ENCODE measurements around the gene VASH2.

VASH2 gene

DNA sequence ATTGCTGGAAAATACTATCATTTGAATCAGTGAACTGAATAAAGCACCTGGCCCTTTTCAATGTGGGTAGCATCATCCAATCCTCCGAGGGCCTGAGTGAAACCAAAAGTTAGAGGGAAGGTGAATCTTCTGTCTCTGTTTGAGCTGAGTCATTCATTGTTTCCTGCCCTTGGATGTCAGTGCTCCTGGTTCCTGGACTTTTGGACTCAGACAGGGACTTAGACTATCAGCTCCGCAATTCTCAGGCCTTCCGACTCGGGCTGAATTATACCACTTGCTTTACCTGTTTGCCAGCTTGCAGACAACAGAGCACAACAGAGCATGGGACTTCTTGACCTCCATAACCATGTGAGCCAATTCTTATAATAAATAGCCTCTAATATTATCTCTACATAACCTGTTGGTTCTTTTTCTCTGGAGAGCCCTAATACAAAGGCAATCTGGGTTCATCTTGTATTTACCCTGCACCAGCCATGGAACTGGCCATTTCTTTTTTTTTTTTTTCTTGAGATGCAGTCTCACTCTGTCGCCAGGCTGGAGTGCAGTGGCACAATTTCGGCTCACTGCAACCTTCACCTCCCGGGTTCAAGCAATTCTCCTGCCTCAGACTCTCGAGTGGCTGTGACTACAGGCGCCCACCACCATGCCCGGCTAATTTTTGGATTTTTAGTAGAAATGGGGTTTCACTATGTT, 19.2 kb upstream of the VASH2 start:
- no peak for DNase-seq (ENCODE audit: low spot score)

DNA sequence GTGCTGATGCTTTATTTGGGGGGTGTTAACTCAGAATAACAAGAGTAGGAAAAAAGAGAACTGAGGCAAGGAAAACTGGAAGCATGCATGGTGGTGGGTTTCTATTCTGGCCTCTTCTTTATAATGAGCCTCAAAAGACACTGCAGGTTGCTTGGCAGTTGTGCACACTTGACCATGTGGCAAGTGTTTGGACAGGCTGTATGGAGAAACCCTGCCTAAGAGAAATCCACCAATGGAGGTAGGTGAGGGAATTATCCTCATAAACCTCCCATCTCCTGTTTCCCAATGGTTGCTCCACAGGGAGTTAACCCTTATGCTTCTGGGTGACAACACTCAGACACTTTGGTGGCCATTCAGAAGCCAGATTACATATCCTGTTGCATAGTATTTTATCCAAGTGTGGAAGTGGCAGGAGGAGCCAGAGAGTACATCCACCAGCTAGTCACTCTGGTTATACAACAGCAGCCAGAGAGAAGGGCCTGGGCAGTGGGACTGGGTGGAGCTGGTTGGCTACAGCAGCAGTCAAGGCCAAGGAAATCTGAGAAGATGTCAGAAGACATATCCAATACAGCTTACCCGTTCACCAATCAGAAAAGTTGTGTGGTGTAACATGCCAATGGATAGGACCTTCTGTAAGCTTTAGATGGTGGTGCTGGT, 16.4 kb upstream of the VASH2 start:
- no peak for DNase-seq (ENCODE audit: low spot score)

DNA sequence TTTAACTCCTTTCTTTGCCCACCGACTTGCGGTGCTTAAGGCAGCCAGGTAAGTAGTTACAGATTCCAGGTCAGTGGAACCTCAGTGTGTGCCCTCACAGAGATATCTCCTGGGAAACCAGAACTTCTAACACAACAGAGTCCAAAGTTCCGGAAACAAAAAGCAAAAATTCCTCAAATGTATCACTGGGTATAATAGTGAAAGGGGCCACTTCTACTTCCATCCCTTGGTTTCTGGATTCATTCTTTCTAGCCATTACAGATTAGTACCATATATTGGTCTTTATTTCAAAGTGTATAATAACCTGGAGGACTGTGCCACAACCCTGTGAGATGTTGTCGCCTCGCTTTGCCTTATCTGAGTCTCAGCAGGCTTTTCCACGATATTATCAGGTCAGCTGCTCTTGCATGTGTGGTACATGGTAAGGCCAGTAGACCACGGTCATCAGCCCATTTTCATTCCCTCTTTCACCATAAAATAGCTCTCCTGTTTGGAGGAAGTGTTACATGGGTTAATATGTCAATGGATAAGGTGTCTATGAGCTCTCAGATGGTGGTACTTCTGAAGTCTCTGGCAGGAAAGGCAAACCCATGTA, 14.9 kb upstream of the VASH2 start:
- DNase-seq (ENCODE audit: low spot score): no peak

DNA sequence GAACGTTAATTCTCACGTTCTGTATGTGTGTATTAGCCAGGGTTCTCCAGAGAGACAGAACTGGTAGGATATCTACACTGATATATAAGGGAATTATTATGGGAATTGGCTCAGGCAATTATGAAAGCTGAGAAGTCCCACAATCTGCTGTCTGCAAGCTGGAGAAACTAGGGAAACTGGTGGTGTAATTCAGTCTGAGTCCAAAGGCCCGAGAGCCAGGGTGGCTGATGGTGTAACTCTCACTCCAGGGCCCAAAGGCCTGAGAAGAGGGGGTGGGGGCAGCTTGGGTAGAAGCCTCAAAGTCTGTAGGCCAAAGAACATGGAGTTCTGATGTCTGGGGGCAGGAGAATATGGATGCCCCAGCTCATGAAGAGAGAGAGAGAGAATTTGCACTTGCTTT, 13.3 kb upstream of the VASH2 start:
- no peak for DNase-seq (ENCODE audit: low spot score)

- no peak for DNase-seq (ENCODE audit: low spot score)
Measured at GRCh38 chr1:212938846-212939245, 11.5 kb upstream of the VASH2 start.

GRCh38 chr1:212941452-212941851, 8.9 kb upstream of the VASH2 start:
- no peak for DNase-seq (ENCODE audit: low spot score)

GRCh38 chr1:212942679-212943392, 7.5 kb upstream of the VASH2 start:
- DNase-seq (ENCODE audit: low spot score): no peak

- no peak for DNase-seq (ENCODE audit: low spot score)
Measured at GRCh38 chr1:212943393-212943710, 7.0 kb upstream of the VASH2 start.

DNA sequence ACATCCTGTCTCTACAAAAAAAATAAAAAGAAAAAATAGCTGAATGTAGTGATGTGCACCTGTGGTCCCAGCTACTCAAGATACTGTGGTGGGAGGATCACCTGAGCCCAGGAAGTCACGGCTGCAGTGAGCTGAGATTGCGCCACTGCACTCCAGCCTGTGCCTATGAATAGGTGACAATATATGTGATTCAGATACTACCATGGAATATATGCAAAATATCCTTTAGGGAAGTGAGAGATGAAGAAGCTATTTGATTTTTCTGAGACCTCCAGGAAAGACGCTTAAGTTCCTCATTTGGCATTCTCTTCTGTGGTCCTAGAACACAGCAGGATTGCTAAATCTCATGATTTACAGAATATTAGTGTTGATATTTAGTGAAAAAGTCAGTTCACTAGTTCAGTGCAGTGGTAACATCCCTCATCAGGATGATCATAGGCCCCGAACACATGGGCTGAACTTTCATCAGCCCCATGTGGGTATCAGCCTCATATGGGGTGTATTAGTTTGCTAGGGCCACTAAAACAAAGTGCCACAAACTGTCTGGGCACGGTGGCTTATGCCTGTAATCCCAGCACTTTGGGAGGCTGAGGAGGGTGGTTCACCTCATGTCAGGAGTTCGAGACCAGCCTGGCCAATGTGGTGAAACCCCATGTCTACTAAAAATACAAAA, 6.0 kb upstream of the VASH2 start:
- DNase-seq (ENCODE audit: low spot score): no peak

GRCh38 chr1:212945056-212945455, 5.3 kb upstream of the VASH2 start:
- no peak for DNase-seq (ENCODE audit: low spot score)

DNA sequence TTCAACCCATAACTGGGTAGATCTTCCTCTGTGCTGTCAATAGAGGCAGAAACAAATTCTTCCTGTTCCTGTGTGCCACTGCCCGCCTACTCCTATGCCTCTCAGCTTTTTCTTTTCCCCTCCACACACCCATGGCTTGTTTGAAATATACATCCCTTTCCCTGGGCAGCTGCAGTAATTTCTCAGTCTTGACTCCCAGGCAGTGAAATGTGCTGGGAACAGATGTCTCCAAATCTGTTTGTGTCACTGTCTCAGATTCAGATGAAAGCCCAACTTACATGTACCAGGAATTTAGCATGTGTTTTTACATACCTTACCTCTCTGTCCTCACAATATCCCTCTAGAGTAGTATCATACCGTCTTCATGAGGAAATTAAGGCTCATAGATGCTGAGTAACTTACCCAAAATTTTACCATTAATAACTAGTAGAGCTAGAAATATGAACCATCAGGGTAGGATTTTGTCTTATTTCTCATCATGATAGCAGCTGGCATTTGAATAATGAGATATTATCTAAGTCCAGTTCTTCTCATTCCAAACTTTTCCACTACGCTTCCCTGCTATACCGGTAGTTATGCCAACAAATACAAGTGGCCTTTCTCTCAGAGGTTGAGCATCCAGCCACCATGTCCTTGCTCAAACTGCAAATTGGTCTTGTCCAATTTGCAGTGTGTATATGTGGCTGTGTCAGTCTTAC, 4.7 kb upstream of the VASH2 start:
- no peak for DNase-seq (ENCODE audit: low spot score)

DNA sequence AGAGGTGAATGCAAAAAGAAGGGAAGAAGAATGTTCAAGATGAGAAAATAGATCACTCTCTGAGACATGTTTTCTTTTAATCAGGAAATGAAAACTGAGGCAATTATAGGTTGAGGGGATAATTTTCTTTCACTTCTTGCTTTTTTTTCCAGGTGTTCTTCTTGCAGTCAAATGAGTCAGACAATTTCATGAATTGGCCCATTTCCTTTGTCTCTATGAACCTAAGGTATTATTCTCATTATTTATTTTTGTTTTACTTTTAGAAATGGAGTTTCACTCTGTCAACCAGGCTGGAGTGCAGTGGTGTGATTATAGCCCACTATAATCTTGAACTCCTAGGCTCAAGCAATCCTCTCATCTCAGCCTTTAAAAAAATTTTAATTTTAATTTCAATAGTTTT, 3.5 kb upstream of the VASH2 start:
- no peak for DNase-seq (ENCODE audit: low spot score)

- DNase-seq (ENCODE audit: low spot score): no peak
Measured at GRCh38 chr1:212949771-212950170, 570 bp upstream of the VASH2 start.

DNA sequence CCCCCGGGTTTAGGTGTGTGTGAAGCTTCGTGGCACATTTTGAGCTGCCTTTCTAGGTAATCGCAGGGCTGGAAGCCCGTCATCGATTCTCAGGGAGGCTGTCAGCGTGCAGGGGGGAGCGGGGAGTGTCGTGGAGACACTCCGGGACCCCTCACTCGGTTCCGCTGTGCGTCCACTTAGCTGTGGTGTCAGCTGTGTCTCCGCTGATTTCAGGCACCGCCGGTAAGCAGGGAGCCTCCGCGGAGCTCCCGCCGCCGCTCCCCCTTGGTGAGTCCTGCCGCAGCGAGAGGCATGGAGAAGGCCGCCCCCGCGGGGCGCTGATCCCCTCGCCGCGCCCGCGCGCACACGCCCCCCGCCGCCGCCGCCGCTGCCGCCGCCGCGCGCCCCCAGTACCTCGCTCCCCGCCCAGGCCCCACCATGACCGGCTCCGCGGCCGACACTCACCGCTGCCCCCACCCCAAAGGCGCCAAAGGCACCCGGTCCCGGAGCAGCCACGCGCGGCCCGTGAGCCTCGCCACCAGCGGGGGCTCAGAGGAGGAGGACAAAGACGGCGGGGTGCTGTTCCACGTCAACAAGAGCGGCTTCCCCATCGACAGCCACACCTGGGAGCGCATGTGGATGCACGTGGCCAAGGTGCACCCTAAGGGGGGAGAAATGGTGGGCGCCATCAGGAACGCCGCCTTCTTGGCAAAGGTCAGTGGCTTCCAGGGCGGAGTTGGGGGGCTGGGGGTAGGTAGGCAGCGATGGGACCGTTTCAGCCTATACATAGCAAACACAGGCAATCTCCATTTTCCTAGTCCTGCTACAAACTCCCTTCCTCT, 995 bp downstream of the VASH2 start:
- no peak for DNase-seq (ENCODE audit: low spot score)

GRCh38 chr1:212951947-212952640, 1.8 kb downstream of the VASH2 start:
- no peak for DNase-seq (ENCODE audit: low spot score)

- no peak for DNase-seq (ENCODE audit: low spot score)
Measured at GRCh38 chr1:212952641-212952976, 2.3 kb downstream of the VASH2 start.

DNA sequence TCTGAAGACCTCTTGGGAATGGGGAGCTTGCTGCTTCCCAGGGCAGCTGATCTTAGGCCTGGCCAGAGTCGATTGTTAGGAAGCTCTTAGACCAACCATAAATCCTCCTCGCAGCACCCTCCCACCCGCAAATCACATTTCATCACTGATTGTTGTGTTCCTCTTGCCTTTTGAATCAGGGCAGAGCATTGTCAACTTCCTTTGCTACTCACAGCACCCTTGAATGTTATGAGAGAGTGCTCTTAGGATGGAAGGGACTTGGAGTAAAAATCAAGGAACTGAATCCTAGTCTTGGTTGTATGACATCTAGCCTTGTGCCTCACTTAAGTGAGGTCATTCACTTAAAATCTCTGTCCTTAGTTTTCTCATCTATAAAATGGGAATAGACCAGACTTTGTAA, 3.0 kb downstream of the VASH2 start:
- DNase-seq (ENCODE audit: low spot score): no peak

DNA sequence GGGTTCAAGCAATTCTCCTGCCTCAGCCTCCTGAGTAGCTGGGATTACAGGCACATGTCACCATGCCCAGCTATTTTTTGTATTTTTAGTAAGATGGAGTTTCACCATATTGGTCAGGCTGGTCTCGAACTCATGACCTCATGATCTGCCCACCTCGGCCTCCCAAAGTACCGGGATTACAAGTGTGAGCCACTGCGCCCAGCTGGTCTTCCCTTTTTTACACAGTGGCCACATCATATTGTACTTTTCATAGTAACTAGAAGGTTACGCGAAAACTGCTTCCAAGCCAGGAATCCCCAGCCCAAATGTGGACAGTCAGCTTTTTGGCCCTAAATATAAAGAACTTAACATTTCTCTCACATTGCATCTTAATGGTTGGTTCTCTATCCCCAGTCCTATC, 4.2 kb downstream of the VASH2 start:
- DNase-seq (ENCODE audit: low spot score): no peak

GRCh38 chr1:212955098-212955497, 4.8 kb downstream of the VASH2 start:
- no peak for DNase-seq (ENCODE audit: low spot score)

- DNase-seq (ENCODE audit: low spot score): no peak
Measured at GRCh38 chr1:212955961-212956620, 5.8 kb downstream of the VASH2 start.
